Suprapubic skin (tissue), 4 donors: Measurements from ENCODE around the gene MARCOL. TPM values are rescaled to one million over a fixed set of nuclear protein-coding genes. Genes with fewer than 3 reads are reported as not detected.
"Not testable (repeated sequence)": the region's sequence is repeated elsewhere in the genome, so short reads cannot be mapped to it uniquely, and the experiment has no call there.

Experiments used
- DNase-seq, 2 donors: peaks; one replicate each; pipeline ENCODE4 v3.0.0-alpha.2; 2019; ENCODE audit warnings: low spot score in 2 of 2
- H3K27ac ChIP-seq: fragments of 200-600 bp; sonication (generic); one replicate; pipeline ENCODE4 v1.5.1; 2019
- H3K27me3 ChIP-seq: fragments of 200-600 bp; sonication (generic); one replicate; pipeline ENCODE4 v1.5.1; 2019
- H3K36me3 ChIP-seq: fragments of 200-600 bp; sonication (generic); one replicate; pipeline ENCODE4 v1.5.1; 2019
- H3K4me1 ChIP-seq: fragments of 200-600 bp; sonication (generic); one replicate; pipeline ENCODE4 v1.5.1; 2019
- H3K4me3 ChIP-seq: fragments of 200-600 bp; sonication (generic); one replicate; pipeline ENCODE4 v1.5.1; 2019; ENCODE audit warnings: mild to moderate bottlenecking
- H3K9me3 ChIP-seq: fragments of 200-600 bp; sonication (generic); one replicate; pipeline ENCODE4 v1.5.1; 2019
- CTCF ChIP-seq, 2 donors: fragments of 200-600 bp in 1 of 2; fragments of 450-650 bp in 1 of 2; sonication (generic) in 1 of 2; IDR thresholded peaks; one replicate each; pipeline ENCODE4 v1.5.1; 2016 to 2019; ENCODE audit warnings: antibody characterized with exemption in 2 of 2, mild to moderate bottlenecking in 1 of 2, moderate library complexity in 1 of 2
- EP300 ChIP-seq: sonication (generic); formaldehyde crosslinking; IDR thresholded peaks from one replicate; pipeline ENCODE4 v1.6.1; 2017; ENCODE audit warnings: antibody characterized with exemption
- POLR2A ChIP-seq, 2 donors: fragments of 450-650 bp; IDR thresholded peaks; one replicate each; pipeline ENCODE4 v1.6.1; 2017; ENCODE audit warnings: antibody characterized with exemption in 2 of 2, mild to moderate bottlenecking in 2 of 2, moderate library complexity in 2 of 2
- POLR2AphosphoS5 ChIP-seq, 3 donors: sonication (generic); formaldehyde crosslinking; IDR thresholded peaks; one replicate each; pipeline ENCODE4 v1.6.1; 2017; ENCODE audit warnings: antibody characterized with exemption in 3 of 3
- WGBS: methylation state at CpG from one replicate; pipeline ENCODE4 v1.1.5; 2018; 5-methylcytosine and 5-hydroxymethylcytosine counted together
- total RNA-seq, 4 donors: library from RNA; depleted of rRNA; stranded (reverse); fragments of >200 nt; gene quantifications; one replicate each; pipeline ENCODE4 v1.1.0, GENCODE V29; 2016

The MARCOL gene
- total RNA-seq, 4 donors from 2014 or later, result not detected

GRCh38 chr5:148261221-148261620 lies 22.9 kb downstream of the MARCOL start:
- TF ChIP-seq POLR2A (IDR thresholded peaks at IDR 0.05) (no peak), EP300 (no peak), POLR2AphosphoS5 (IDR thresholded peaks at IDR 0.05) (no peak), CTCF (IDR thresholded peaks at IDR 0.05) (no peak)
- no peak overlapping the region for H3K4me3 ChIP-seq
- DNase-seq, result no peak

GRCh38 chr5:148267962-148268361 lies 29.6 kb downstream of the MARCOL start:
- Histone ChIP-seq H3K36me3 (no peaks in the 10 kb centered on the region), H3K4me1 (no peaks in the 10 kb centered on the region), H3K27me3 (no peaks in the 10 kb centered on the region), H3K9me3 (no peaks in the 10 kb centered on the region), H3K27ac (no peak overlapping the region), H3K4me3 (no peak overlapping the region)
- no peak for DNase-seq
- 57% methylated on average over 3 of the region's 3 CpGs for WGBS
- no peak for TF ChIP-seq POLR2AphosphoS5 (IDR thresholded peaks at IDR 0.05)
- TF ChIP-seq POLR2A (IDR thresholded peaks at IDR 0.05), result no peak
- TF ChIP-seq EP300, result no peak
- no peak for TF ChIP-seq CTCF (IDR thresholded peaks at IDR 0.05)

More at GRCh38 chr5:148261221-148261620, 22.9 kb downstream of the MARCOL start:
- H3K9me3 ChIP-seq, result peaks cover 6% of the 10 kb centered on the region
- H3K27ac ChIP-seq, result no peak overlapping the region
- H3K27me3 ChIP-seq, result no peaks in the 10 kb centered on the region
- H3K4me1 ChIP-seq, result no peaks in the 10 kb centered on the region
- no peaks in the 10 kb centered on the region for H3K36me3 ChIP-seq

GRCh38 chr5:148268566-148268965 lies 30.2 kb downstream of the MARCOL start, which contains the start of gene SPINK13:
TSS of gene SPINK13 (plus strand) at chr5:148268794. CDS start at chr5:148270073, 1,279 bp downstream.
- DNase-seq, result no peak
- H3K36me3 ChIP-seq, result no peaks in the 10 kb centered on the region
- TF ChIP-seq CTCF (IDR thresholded peaks at IDR 0.05) (no peak), POLR2A (IDR thresholded peaks at IDR 0.05) (no peak), POLR2AphosphoS5 (IDR thresholded peaks at IDR 0.05) (no peak), EP300 (no peak)
- H3K27ac ChIP-seq, result no peak within 1 kb of the TSS
- no peak within 1 kb of the TSS for H3K4me3 ChIP-seq
- 58% methylated on average over 4 of the region's 4 CpGs for WGBS
- no peaks in the 10 kb centered on the region for H3K4me1 ChIP-seq
- H3K9me3 ChIP-seq, result no peaks in the 10 kb centered on the region
- H3K27me3 ChIP-seq, result no peaks in the 10 kb centered on the region

GRCh38 chr5:148275129-148275528 lies 36.8 kb downstream of the MARCOL start:
- not testable (repeated sequence) for H3K36me3 ChIP-seq, H3K27ac ChIP-seq, DNase-seq, H3K4me3 ChIP-seq, H3K4me1 ChIP-seq, H3K9me3 ChIP-seq, H3K27me3 ChIP-seq
- 95% methylated on average over 2 of the region's 2 CpGs for WGBS

- not testable (repeated sequence) for H3K4me3 ChIP-seq, H3K27me3 ChIP-seq, H3K27ac ChIP-seq, H3K9me3 ChIP-seq, H3K36me3 ChIP-seq, DNase-seq, H3K4me1 ChIP-seq
- WGBS, result 38% methylated on average over 4 of the region's 5 CpGs
Measured at GRCh38 chr5:148280893-148281292, 42.6 kb downstream of the MARCOL start.

- H3K9me3 ChIP-seq, H3K36me3 ChIP-seq, H3K4me1 ChIP-seq, H3K27ac ChIP-seq, H3K27me3 ChIP-seq, DNase-seq, H3K4me3 ChIP-seq: not testable (repeated sequence)
- no CpG with 5 or more reads among the region's 4 CpGs for WGBS
Measured at GRCh38 chr5:148281336-148281735, 43.0 kb downstream of the MARCOL start.
